Urothelium cell line (cell line): Measurements from ENCODE around the gene CCDC127.
"Not testable (repeated sequence)": the region's sequence is repeated elsewhere in the genome, so short reads cannot be mapped to it uniquely, and the experiment has no call there.

ENCODE experiments used
- DNase-seq: peaks from one replicate; pipeline ENCODE4 v3.0.0; 2011; ENCODE audit warnings: low spot score, mixed read lengths
- FAIRE-seq: peaks from 2 replicates; lab custom pipeline; 2011; peaks lifted over from hg19 to GRCh38; lab: Jason Lieb, UNC

CCDC127 gene

GRCh38 chr5:217494-218456, at the start of gene CCDC127, which contains the start of gene SDHA:
CCDC127 (minus strand) TSS chr5:218153; CDS start chr5:216849, 1,304 bp downstream.
SDHA (plus strand) TSS chr5:218320; CDS start chr5:218356, 36 bp downstream.
- FAIRE-seq (peak; percentile 44), DNase-seq (peak; percentile 100)

- no peak for FAIRE-seq
Measured at GRCh38 chr5:267716-268115, 49.8 kb upstream of the CCDC127 start.

GRCh38 chr5:266311-267026, 48.5 kb upstream of the CCDC127 start:
- FAIRE-seq, DNase-seq: not testable (repeated sequence)

More at GRCh38 chr5:267716-268115, 49.8 kb upstream of the CCDC127 start:
- no peak for DNase-seq

GRCh38 chr5:264338-264737, 46.4 kb upstream of the CCDC127 start:
- DNase-seq (no peak), FAIRE-seq (no peak)

GRCh38 chr5:263275-263974, 45.5 kb upstream of the CCDC127 start:
- FAIRE-seq = not testable (repeated sequence)

GRCh38 chr5:257148-257547, 39.2 kb upstream of the CCDC127 start:
- no peak for DNase-seq

More at GRCh38 chr5:263275-263974, 45.5 kb upstream of the CCDC127 start:
- DNase-seq = peak; percentile 17

GRCh38 chr5:256347-256746, 38.4 kb upstream of the CCDC127 start:
- not testable (repeated sequence) for DNase-seq, FAIRE-seq

More at GRCh38 chr5:257148-257547, 39.2 kb upstream of the CCDC127 start:
- FAIRE-seq = no peak

- DNase-seq, FAIRE-seq: not testable (repeated sequence)
Measured at GRCh38 chr5:255116-255515, 37.2 kb upstream of the CCDC127 start.

- not testable (repeated sequence) for FAIRE-seq, DNase-seq
Measured at GRCh38 chr5:254322-254721, 36.4 kb upstream of the CCDC127 start.

GRCh38 chr5:252546-252945, 34.6 kb upstream of the CCDC127 start:
- FAIRE-seq = no peak

GRCh38 chr5:251975-252374, 34.0 kb upstream of the CCDC127 start:
- DNase-seq, FAIRE-seq: not testable (repeated sequence)

More at GRCh38 chr5:252546-252945, 34.6 kb upstream of the CCDC127 start:
- no peak for DNase-seq

- not testable (repeated sequence) for DNase-seq, FAIRE-seq
Measured at GRCh38 chr5:251538-251937, 33.6 kb upstream of the CCDC127 start.

- not testable (repeated sequence) for FAIRE-seq, DNase-seq
Measured at GRCh38 chr5:251016-251415, 33.1 kb upstream of the CCDC127 start.

GRCh38 chr5:250396-250795, 32.4 kb upstream of the CCDC127 start:
- DNase-seq, FAIRE-seq: not testable (repeated sequence)

GRCh38 chr5:245717-246116, 27.8 kb upstream of the CCDC127 start:
- not testable (repeated sequence) for FAIRE-seq, DNase-seq

GRCh38 chr5:243683-244367, 25.9 kb upstream of the CCDC127 start:
- DNase-seq, FAIRE-seq: not testable (repeated sequence)

- not testable (repeated sequence) for FAIRE-seq, DNase-seq
Measured at GRCh38 chr5:241045-241669, 23.2 kb upstream of the CCDC127 start.

GRCh38 chr5:240550-240949, 22.6 kb upstream of the CCDC127 start:
- FAIRE-seq, DNase-seq: not testable (repeated sequence)

- not testable (repeated sequence) for FAIRE-seq, DNase-seq
Measured at GRCh38 chr5:237931-238330, 20.0 kb upstream of the CCDC127 start.
